ENCODE data around the gene NFIC.
"Not testable (repeated sequence)": the region's sequence is repeated elsewhere in the genome, so short reads cannot be mapped to it uniquely, and the experiment has no call there.

DNA sequence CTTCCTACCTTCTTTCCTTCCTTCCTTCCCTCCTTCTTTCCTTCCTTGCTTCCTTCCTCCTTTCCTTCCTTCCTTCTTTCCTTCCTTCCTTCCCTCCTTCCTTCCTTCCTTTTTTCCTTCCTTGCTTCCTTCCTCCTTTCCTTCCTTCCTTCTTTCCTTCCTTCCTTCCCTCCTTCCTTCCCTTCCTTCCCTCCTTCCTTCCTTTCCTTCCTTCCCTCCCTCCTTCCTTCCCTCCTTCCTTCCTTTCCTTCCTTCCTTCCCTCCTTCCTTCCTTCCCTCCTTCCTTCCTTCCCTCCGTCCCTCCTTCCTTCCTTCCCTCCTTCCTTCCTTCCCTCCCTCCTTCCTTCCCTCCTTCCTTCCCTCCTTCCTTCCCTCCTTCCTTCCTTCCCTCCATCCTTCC, 34.2 kb upstream of the NFIC start:
- TF ChIP-seq POLR2AphosphoS5 (IDR thresholded peaks at IDR 0.05); POLR2A (IDR thresholded peaks at IDR 0.05; ENCODE audit: low read depth): not testable (repeated sequence)
- TF ChIP-seq, protein P1, sequence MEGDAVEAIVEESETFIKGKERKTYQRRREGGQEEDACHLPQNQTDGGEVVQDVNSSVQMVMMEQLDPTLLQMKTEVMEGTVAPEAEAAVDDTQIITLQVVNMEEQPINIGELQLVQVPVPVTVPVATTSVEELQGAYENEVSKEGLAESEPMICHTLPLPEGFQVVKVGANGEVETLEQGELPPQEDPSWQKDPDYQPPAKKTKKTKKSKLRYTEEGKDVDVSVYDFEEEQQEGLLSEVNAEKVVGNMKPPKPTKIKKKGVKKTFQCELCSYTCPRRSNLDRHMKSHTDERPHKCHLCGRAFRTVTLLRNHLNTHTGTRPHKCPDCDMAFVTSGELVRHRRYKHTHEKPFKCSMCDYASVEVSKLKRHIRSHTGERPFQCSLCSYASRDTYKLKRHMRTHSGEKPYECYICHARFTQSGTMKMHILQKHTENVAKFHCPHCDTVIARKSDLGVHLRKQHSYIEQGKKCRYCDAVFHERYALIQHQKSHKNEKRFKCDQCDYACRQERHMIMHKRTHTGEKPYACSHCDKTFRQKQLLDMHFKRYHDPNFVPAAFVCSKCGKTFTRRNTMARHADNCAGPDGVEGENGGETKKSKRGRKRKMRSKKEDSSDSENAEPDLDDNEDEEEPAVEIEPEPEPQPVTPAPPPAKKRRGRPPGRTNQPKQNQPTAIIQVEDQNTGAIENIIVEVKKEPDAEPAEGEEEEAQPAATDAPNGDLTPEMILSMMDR (IDR thresholded peaks at IDR 0.05) = not testable (repeated sequence)
